ENCODE data around the gene TIMMDC1. TPM values are rescaled to one million over a fixed set of nuclear protein-coding genes. Genes with fewer than 3 reads are reported as not detected.

The TIMMDC1 gene
- total and polyA plus RNA-seq, 2 of the 4 experiments (the other 2 are of a cell fraction): 52.5 to 56.6 TPM

DNA sequence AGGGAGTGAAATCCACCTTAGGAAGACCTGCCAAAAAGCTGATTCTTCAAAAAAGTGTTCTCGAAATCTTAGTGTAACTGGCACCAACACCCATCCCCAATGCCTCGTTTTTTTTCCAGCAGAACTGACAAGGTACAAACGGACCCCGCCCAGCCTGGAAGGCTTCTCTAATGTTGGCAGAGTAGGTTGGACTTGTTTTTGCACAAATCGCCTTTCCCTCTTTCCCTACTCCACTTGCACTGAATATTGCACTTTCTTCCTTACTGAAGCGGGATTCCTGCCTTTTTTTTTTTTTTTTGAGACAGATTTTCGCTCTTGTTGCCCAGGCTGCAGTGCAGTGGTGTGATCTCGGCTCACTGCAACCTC, 544 bp upstream of the TIMMDC1 start:
- H2AK5ac ChIP-seq (ENCODE audit: low read depth, low read length): peak overlapping the region; percentile 73
- peak overlapping the region; percentile 79 for H3K23ac ChIP-seq (ENCODE audit: low read depth, low read length)
- no peaks in the 10 kb centered on the region for H3K9me1 ChIP-seq (ENCODE audit: insufficient read depth, low read length)
- H3K27ac ChIP-seq (ENCODE audit: insufficient read depth, low read length): peak overlapping the region; percentile 78
- peaks cover 3% of the 10 kb centered on the region; the same call in 1 of the 2 replicates for H3K36me3 ChIP-seq (ENCODE audit: control insufficient read depth, insufficient read depth, low read length)
- 0 out of 2 replicates have a peak overlapping the region, but pooled peaks have one; percentile 11 for H3K18ac ChIP-seq (ENCODE audit: low read depth, low read length)
- peak overlapping the region; percentile 99 for H3K4me2 ChIP-seq (ENCODE audit: low read depth, low read length)
- H3K4me1 ChIP-seq (ENCODE audit: control insufficient read depth, insufficient read depth, low read length): peaks cover 5% of the 10 kb centered on the region; the same call in 1 of the 2 replicates
- H2AFZ ChIP-seq (replicated peaks; ENCODE audit: low read length, poor library complexity): peak overlapping the region; percentile 98
- peak; percentile 30 for ATAC-seq (ENCODE audit: low read depth)
- BruUV-seq (replicated peaks): no TSS peak
- H2BK5ac ChIP-seq (ENCODE audit: low read depth, low read length, poor library complexity, severe bottlenecking): peak overlapping the region; percentile 18
- no peak overlapping the region for H2BK20ac ChIP-seq (ENCODE audit: low read depth, low read length)
- H2BK120ac ChIP-seq (ENCODE audit: low read depth, low read length): peak overlapping the region; percentile 20; the same call in 1 of the 2 replicates
- peak overlapping the region; percentile 78 for H3K56ac ChIP-seq (ENCODE audit: extremely low read depth, insufficient read depth, low read length)
- no peak overlapping the region for H2BK15ac ChIP-seq (ENCODE audit: low read depth, low read length)
- TF ChIP-seq, protein P1, sequence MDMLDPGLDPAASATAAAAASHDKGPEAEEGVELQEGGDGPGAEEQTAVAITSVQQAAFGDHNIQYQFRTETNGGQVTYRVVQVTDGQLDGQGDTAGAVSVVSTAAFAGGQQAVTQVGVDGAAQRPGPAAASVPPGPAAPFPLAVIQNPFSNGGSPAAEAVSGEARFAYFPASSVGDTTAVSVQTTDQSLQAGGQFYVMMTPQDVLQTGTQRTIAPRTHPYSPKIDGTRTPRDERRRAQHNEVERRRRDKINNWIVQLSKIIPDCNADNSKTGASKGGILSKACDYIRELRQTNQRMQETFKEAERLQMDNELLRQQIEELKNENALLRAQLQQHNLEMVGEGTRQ (IDR thresholded peaks at IDR 0.05; ENCODE audit: low read depth, low read length): no peak
- no peak for TF ChIP-seq NFE2L2 (IDR thresholded peaks at IDR 0.05; ENCODE audit: low read depth, low read length)
- TF ChIP-seq POLR2A (IDR thresholded peaks at IDR 0.05; ENCODE audit: low read depth, low read length): no peak
- TF ChIP-seq, protein P2, sequence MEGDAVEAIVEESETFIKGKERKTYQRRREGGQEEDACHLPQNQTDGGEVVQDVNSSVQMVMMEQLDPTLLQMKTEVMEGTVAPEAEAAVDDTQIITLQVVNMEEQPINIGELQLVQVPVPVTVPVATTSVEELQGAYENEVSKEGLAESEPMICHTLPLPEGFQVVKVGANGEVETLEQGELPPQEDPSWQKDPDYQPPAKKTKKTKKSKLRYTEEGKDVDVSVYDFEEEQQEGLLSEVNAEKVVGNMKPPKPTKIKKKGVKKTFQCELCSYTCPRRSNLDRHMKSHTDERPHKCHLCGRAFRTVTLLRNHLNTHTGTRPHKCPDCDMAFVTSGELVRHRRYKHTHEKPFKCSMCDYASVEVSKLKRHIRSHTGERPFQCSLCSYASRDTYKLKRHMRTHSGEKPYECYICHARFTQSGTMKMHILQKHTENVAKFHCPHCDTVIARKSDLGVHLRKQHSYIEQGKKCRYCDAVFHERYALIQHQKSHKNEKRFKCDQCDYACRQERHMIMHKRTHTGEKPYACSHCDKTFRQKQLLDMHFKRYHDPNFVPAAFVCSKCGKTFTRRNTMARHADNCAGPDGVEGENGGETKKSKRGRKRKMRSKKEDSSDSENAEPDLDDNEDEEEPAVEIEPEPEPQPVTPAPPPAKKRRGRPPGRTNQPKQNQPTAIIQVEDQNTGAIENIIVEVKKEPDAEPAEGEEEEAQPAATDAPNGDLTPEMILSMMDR (conservative IDR thresholded peaks at IDR 0.05; ENCODE audit: low read depth, low read length): no peak
- TF ChIP-seq CEBPB (IDR thresholded peaks at IDR 0.05; ENCODE audit: low read depth, low read length): no peak
- TF ChIP-seq RCOR1 (IDR thresholded peaks at IDR 0.05; ENCODE audit: insufficient replicate concordance, low read length): no peak
- TF ChIP-seq BHLHE40 (IDR thresholded peaks at IDR 0.05; ENCODE audit: low read depth, low read length): no peak
- no peak for TF ChIP-seq ELK1 (IDR thresholded peaks at IDR 0.05; ENCODE audit: borderline replicate concordance, low read depth, low read length)
- no peak for TF ChIP-seq RFX5 (IDR thresholded peaks at IDR 0.05; ENCODE audit: low read depth, low read length)
- TF ChIP-seq CHD1 (IDR thresholded peaks at IDR 0.05; ENCODE audit: low read depth, low read length): no peak
- WGBS, 2 experiments (ENCODE audit: extremely low coverage in 2 of 2, insufficient read length in 1 of 2): 0% methylated on average over 1 of the region's 8 CpGs; no CpG with 5 or more reads in 1 of the 2 experiments
- no peaks in the 10 kb centered on the region for H3K9me3 ChIP-seq (ENCODE audit: control insufficient read depth, insufficient read depth, low read length)
- no peaks in the 10 kb centered on the region for H4K20me1 ChIP-seq (ENCODE audit: insufficient read depth, low read length)
- H4K8ac ChIP-seq (ENCODE audit: low read depth in 2 of 2, low read length in 2 of 2): peak overlapping the region; percentile 99
- peaks cover 18 to 44% of the 10 kb centered on the region in 2 experiments; a peak in 3 of 4 replicates for H3K79me1 ChIP-seq (ENCODE audit: low read depth in 1 of 2, low read length in 2 of 2)
- H3K27me3 ChIP-seq (ENCODE audit: control insufficient read depth, insufficient read depth, low read length): no peaks in the 10 kb centered on the region
- H3K4me3 ChIP-seq (ENCODE audit: insufficient read depth, low read depth, low read length): peak overlapping the region; percentile 87
- peak overlapping the region; percentile 93 for H4K5ac ChIP-seq (ENCODE audit: low read depth, low read length)
- dilution Hi-C loops (cut with HindIII; ENCODE audit: low sequenced_read_pairs, unreplicated experiment): no loop called here
- CTCF ChIA-PET: no interaction called here
- POLR2A ChIA-PET (ENCODE audit: unreplicated experiment): no interaction called here
- peak; percentile 21 for DNase-seq
- peak overlapping the region; percentile 89 for H3K9ac ChIP-seq (ENCODE audit: low read depth, low read length)
- in situ Hi-C loops (cut with MboI; ENCODE audit: low sequenced_read_pairs): no loop called here
- H2AK9ac ChIP-seq (replicated peaks; ENCODE audit: low read depth, low read length, poor library complexity): peak overlapping the region; percentile 92
- H4K91ac ChIP-seq (ENCODE audit: insufficient read depth, low read depth, low read length): peak overlapping the region; percentile 83
- H3K14ac ChIP-seq (replicated peaks; ENCODE audit: low read depth, low read length): peak overlapping the region; percentile 97
- intact Hi-C loops (cut with micrococcal nuclease): loop anchor here (1.0 kb wide), 1 partner anchor 179 kb away; the partner anchor contains the start of gene COX17
- peak overlapping the region; percentile 79 for H3K4ac ChIP-seq (ENCODE audit: low read depth, low read length)

Measured in IMR-90 (cell line).